Kidney epithelial cell (primary cell): ENCODE measurements around the gene XCR1. TPM values are rescaled to one million over a fixed set of nuclear protein-coding genes. Genes with fewer than 3 reads are reported as not detected.
A peak's percentile ranks its signal among the peaks of the same experiment; 100 is the strongest.

Experiments used
- DNase-seq: peaks from one replicate; pipeline ENCODE4 v3.0.0-alpha.2; 2010; ENCODE audit warnings: low read depth
- H3K27me3 ChIP-seq: 2 replicates; pipeline ENCODE4 v1.6.0; 2011; ENCODE audit warnings: low read length; ENCODE audit not compliant: control insufficient read depth, insufficient read depth
- H3K36me3 ChIP-seq: 2 replicates; pipeline ENCODE4 v1.5.1; 2011; ENCODE audit warnings: low read length; ENCODE audit not compliant: control insufficient read depth, insufficient read depth
- H3K4me3 ChIP-seq: 2 replicates; pipeline ENCODE4 v1.5.1; 2011; ENCODE audit warnings: low read depth, mild to moderate bottlenecking, control low read depth, low read length
- CTCF ChIP-seq: IDR thresholded peaks from 2 replicates; pipeline ENCODE4 v1.5.1; 2011; ENCODE audit warnings: mild to moderate bottlenecking, moderate library complexity, low read length, control low read depth, inconsistent platforms; ENCODE audit not compliant: insufficient read depth, poor library complexity, severe bottlenecking
- total RNA-seq: library from RNA; depleted of rRNA; stranded (reverse); fragments of >200 nt; gene quantifications from 2 replicates; pipeline ENCODE4 v1.2.3, GENCODE V29; 2015

XCR1 gene
- total RNA-seq, 1 donor from 2014 or later, result not detected

GRCh38 chr3:45994419-45995235 is 32.7 kb downstream of the XCR1 start:
- DNase-seq, result no peak
- no peak for TF ChIP-seq CTCF

DNA sequence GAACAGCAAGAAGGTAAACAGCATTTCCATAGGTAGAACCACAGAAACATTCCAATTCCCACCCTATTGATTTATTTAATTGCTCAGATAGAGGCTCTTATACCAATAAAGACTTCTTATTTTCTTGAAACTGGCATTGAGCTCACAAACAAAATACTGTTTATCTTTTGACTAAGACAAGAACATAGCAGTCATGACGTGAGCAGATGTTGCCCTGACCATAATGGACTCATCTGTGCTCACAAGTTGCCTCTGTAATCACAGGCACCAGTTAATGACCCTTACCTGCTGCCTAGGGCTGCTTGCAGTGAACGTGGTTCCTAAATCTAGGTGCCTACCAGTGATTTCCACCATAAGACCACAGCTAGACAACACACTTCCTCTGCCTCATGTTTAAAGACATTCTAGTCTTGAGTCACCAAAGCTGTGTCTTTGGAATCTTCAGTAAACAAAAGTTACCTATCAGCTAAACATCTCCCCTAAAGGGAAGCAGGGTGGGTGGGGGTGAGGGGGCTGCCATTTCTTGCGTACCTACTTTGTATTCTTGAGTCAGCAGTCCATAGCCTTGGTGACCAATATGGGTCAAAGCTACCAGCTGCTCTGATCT is 33.8 kb downstream of the XCR1 start:
- no peak overlapping the region for H3K4me3 ChIP-seq
- no peaks in the 10 kb centered on the region for H3K27me3 ChIP-seq
- no peak for DNase-seq
- no peak for TF ChIP-seq CTCF
- no peaks in the 10 kb centered on the region for H3K36me3 ChIP-seq

More at GRCh38 chr3:45994419-45995235, 32.7 kb downstream of the XCR1 start:
- peak overlapping the region; percentile 77 for H3K4me3 ChIP-seq
- H3K36me3 ChIP-seq, result no peaks in the 10 kb centered on the region
- no peaks in the 10 kb centered on the region for H3K27me3 ChIP-seq

- no peak for TF ChIP-seq CTCF
- H3K4me3 ChIP-seq, result no peak overlapping the region
- H3K27me3 ChIP-seq, result no peaks in the 10 kb centered on the region
- no peak for DNase-seq
- no peaks in the 10 kb centered on the region for H3K36me3 ChIP-seq
These were observed 34.5 kb downstream of the XCR1 start for GRCh38 chr3:45992821-45993221.

GRCh38 chr3:45992133-45992729 is 35.1 kb downstream of the XCR1 start:
- DNase-seq, result no peak
- Histone ChIP-seq H3K36me3 (no peaks in the 10 kb centered on the region), H3K27me3 (no peaks in the 10 kb centered on the region), H3K4me3 (no peak overlapping the region)
- no peak for TF ChIP-seq CTCF

DNA sequence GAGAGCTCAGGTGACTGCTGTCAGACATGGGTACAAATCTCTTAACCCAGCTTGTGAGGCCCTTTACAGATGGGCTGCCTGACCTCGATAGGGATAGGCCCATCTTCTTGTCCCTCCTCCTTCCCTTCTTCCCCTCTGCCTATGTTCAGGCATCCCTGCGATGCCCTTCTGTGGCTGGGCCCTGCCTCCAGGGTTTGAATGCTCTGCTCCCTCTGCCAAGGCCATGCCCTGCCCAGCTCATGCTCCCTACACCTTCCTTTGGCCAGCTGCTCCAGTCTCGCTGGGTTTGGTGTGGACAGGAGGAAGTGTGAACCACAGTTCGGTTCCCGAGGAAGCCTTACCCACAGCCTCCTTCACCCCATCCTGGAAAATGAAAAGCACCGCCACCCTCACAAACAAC is 35.9 kb downstream of the XCR1 start:
- Histone ChIP-seq H3K27me3 (no peaks in the 10 kb centered on the region), H3K36me3 (no peaks in the 10 kb centered on the region), H3K4me3 (no peak overlapping the region)
- DNase-seq, result no peak
- TF ChIP-seq CTCF, result no peak

DNA sequence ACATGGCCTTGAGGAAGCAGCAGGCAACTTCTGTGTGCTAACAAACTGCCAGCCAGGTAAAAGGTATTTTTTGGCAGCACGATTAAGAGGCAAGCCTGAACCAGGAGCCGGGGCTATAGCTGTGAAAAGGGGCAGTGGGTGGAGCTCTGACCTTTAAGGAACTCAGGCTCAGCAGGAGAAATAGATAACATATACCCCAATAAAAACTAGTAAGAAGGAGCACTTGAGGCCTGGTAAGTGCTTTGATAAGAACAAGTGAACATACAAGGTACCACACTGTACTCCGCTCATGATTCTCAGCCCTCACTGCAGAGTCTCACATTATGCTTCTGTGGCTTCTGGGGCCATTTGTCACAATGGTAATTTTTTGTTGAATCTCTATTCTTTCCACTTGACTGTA is 37.1 kb downstream of the XCR1 start:
- no peaks in the 10 kb centered on the region for H3K36me3 ChIP-seq
- DNase-seq, result no peak
- TF ChIP-seq CTCF, result no peak
- H3K27me3 ChIP-seq, result no peaks in the 10 kb centered on the region
- no peak overlapping the region for H3K4me3 ChIP-seq
